ENCODE results near the gene SHOC2.

Gene SHOC2

DNA sequence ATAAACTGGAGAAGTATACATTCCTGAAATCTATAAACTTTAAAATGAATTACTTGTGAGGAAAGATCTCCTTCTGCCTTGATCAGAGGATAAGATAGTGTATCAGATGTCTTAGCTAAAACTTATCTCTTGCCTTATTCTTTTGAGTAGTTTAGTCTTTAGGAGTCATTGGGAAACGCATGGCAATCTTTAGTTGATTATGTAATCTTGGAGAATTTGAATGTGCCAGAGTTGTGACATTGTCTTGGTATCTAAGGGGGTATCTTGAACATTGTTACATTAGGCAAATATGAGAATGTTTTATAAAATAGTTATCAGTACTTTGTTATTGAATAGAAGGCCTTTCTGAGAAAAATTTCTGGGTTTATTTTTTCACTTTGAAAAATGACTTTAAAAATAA is 95.8 kb downstream of the SHOC2 start:
- TF ChIP-seq, protein P1, sequence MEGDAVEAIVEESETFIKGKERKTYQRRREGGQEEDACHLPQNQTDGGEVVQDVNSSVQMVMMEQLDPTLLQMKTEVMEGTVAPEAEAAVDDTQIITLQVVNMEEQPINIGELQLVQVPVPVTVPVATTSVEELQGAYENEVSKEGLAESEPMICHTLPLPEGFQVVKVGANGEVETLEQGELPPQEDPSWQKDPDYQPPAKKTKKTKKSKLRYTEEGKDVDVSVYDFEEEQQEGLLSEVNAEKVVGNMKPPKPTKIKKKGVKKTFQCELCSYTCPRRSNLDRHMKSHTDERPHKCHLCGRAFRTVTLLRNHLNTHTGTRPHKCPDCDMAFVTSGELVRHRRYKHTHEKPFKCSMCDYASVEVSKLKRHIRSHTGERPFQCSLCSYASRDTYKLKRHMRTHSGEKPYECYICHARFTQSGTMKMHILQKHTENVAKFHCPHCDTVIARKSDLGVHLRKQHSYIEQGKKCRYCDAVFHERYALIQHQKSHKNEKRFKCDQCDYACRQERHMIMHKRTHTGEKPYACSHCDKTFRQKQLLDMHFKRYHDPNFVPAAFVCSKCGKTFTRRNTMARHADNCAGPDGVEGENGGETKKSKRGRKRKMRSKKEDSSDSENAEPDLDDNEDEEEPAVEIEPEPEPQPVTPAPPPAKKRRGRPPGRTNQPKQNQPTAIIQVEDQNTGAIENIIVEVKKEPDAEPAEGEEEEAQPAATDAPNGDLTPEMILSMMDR (IDR thresholded peaks at IDR 0.05), result no peak

DNA sequence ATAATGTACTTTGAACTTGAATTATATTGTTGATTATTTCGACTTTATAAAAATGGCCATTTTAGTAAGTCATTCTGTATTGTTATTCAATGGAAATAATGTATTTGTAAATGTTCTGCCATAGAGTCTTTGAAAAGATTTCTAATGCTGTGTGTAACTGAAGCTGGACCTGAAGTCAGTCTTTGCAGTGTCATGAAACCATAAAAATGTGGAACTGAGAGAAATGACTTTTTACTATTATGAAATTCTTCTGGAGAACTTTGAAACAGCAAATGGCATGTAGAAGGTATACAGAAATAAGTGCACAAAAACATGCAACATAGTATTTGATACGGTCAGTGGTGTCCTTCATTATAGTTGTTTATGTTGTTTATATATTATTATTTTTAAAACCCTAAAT is 97.7 kb downstream of the SHOC2 start:
- TF ChIP-seq, protein P1 (IDR thresholded peaks at IDR 0.05), result no peak

DNA sequence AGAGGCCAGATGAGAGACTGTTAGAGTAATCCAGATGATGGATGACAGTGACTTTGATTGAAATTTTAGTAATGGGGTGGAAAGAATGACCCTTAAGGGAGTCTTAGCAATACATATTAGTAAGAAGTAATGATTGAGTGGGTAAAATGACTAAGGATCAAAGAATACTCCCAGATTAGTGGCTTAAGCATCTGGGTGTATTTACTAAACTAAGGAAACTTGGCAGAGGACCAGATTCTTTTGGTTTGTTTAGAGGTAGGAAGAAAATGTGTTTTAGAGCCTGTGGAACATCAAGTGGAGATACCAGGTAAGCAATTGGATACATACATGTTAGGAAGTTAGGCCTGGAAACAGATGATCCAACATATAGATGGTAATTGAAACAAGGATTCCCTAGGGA is 98.6 kb downstream of the SHOC2 start:
- TF ChIP-seq, protein P1 (IDR thresholded peaks at IDR 0.05), result no peak

DNA sequence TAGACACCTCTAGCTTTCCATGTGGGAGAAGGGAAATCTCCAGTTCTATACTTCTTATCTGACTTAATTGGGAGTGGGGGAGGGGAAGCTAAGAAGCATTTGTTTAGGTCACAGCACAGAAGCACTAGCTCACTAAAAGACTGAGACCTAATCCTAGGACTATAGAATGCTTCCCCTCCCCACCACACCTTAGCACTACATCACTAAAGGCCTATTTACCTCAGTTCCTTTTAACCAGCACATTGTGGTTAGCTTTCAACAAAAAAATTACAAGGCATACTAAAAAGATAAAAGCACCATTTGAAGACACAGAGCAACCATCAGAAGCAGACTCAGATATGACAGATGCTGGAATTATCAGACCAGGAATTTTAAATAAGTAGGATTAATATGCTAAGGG is 103.7 kb downstream of the SHOC2 start:
- TF ChIP-seq, protein P1 (IDR thresholded peaks at IDR 0.05), result no peak

DNA sequence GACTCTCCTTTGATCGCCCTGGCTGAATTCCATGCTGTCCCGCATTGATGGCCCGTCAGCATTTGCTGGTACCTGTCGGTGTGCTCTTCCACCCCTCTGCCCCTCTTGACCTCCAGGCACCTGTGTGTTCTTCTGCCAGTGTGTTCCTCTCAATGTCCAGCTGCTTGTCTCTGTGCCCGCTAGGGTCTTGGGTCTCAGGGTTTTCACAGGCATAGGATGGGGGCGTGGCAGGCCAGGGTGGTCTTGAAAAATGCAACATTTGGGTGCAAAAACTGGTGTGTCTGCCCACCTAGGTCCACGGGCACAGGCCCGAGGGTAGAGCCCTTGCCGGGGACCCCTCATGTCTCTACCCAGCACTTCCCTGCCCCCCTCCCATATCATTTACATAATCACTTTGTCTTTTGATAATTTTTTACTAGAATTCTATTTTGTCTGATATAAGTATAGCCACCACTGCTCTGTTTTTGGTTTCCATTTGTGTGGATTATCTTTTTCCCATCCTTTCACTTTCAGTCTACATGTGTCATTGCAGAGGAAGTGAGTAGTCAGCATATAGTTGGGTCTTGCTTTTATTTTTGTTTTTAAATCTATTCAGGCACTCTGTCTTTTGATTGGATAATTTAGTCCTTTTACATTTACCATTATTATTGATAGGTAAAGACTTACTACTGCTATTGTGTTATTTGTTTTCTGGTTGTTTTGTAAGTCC is 110.8 kb downstream of the SHOC2 start:
- TF ChIP-seq, protein P1 (IDR thresholded peaks at IDR 0.05), result no peak

DNA sequence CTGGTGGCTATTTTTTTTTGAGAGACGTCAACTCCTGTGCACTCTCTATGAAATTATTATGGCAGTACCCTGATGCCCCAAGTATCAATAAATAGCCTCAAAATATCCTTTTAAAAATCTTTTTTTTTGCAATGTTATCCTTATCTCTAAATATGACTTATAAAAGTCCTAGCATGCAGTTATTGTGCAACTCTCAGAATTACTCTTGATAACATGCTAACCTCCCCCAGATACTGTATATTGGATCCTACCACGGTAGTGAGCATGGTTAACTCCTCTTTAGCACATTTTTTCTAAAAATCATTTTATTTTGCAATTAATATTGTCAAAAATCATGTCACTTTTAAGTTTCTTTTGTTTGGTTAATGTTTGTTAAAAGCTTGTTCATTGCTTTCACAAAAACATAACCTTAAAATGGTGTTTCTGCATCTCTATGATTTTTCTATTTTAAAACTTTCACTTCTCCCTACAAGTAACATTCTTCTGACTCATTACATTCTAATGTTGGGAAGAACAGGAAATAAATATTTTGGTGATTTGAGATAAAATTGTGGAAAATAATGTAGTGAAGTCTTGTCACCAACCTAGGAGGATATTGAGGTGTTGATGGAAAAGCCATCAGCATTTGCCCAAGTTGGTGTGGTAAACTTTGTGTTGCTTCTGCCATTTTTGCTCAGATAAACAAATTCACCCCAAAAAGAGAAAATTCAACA is 115.3 kb downstream of the SHOC2 start:
- TF ChIP-seq, protein P1 (IDR thresholded peaks at IDR 0.05), result no peak

DNA sequence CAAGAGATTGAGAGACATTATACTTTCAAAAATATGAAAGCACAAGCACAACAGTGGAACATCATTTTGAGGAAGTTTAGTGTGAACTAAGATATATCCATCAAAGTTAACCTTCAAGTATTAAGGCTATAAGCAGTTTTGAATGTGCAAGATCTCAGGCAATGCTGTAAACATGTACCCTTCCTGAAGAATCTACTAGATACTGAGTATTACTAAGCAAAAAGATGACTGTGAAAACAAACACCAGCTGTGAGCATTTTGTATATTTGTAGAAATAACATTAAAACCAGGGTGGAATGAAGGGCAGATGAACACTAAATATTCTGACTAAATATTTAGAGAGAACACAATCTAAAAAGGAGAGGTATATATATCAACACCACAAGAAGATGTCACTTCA is 116.1 kb downstream of the SHOC2 start:
- TF ChIP-seq, protein P1 (IDR thresholded peaks at IDR 0.05), result no peak

Data from LNCAP (cell line).